WTC11 (cell line): Measurements from ENCODE around the gene HAX1. TPM values are rescaled to one million over a fixed set of nuclear protein-coding genes. Genes with fewer than 3 reads are reported as not detected.
A peak's percentile ranks its signal among the peaks of the same experiment; 100 is the strongest.

ENCODE experiments used
- ATAC-seq: fragments of 200-7000 bp; cut with Tn5 transposase; 2 replicates; pipeline ENCODE4 v1.10.0; 2021; ENCODE audit warnings: mild to moderate bottlenecking, moderate library complexity
- CTCF ChIA-PET: fragments of 300-600 bp; sonication (Branson Sonifier 250); formaldehyde crosslinking; loops from one replicate; lab custom pipeline; 2021; ENCODE audit warnings: antibody characterized with exemption; lab: Charles Lee
- POLR2A ChIA-PET: fragments of 350-600 bp; sonication (Branson Sonifier 250); formaldehyde crosslinking; loops from one replicate; lab custom pipeline; 2021; ENCODE audit warnings: antibody characterized with exemption; lab: Charles Lee
- DNase-seq: peaks from one replicate; pipeline ENCODE4 v3.0.0; 2021; ENCODE audit warnings: low spot score
- H3K27ac Mint-ChIP-seq: 2 replicates; pipeline ENCODE4 v1.8.0; 2021; ENCODE audit warnings: mixed read lengths
- H3K27me3 Mint-ChIP-seq: 2 replicates; pipeline ENCODE4 v1.8.0; 2021; ENCODE audit warnings: low read depth, mild to moderate bottlenecking, moderate library complexity, mixed read lengths
- H3K36me3 Mint-ChIP-seq: 2 replicates; pipeline ENCODE4 v1.8.0; 2021; ENCODE audit warnings: mixed read lengths
- H3K4me1 Mint-ChIP-seq: 2 replicates; pipeline ENCODE4 v1.8.0; 2022; ENCODE audit warnings: mixed read lengths
- H3K4me3 Mint-ChIP-seq: 2 replicates; pipeline ENCODE4 v1.8.0; 2021; ENCODE audit warnings: mild to moderate bottlenecking, moderate library complexity, mixed read lengths
- H3K9me3 Mint-ChIP-seq: 2 replicates; pipeline ENCODE4 v1.8.0; 2021; ENCODE audit warnings: mixed read lengths
- ATF2 ChIP-seq: sonication (generic); formaldehyde crosslinking; IDR thresholded peaks from 2 replicates; pipeline ENCODE4 v1.8.1; 2022; ENCODE audit warnings: low read depth, missing genetic modification reagents, borderline replicate concordance
- CDX4 ChIP-seq: fragments of 250-450 bp; sonication (Bioruptor Pico); IDR thresholded peaks from 2 replicates; pipeline ENCODE4 v1.9.0; 2021; ENCODE audit warnings: moderate library complexity, mild to moderate bottlenecking, inconsistent platforms, borderline replicate concordance
- E2F5 ChIP-seq: sonication (generic); formaldehyde crosslinking; IDR thresholded peaks from 2 replicates; pipeline ENCODE4 v1.8.1; 2022; ENCODE audit warnings: mild to moderate bottlenecking, moderate library complexity, missing genetic modification reagents
- ERG ChIP-seq: fragments of 250-450 bp; sonication (Bioruptor Pico); IDR thresholded peaks from 2 replicates; pipeline ENCODE4 v1.8.0; 2021; ENCODE audit warnings: mild to moderate bottlenecking
- FOXK1 ChIP-seq: sonication (generic); formaldehyde crosslinking; IDR thresholded peaks from 2 replicates; pipeline ENCODE4 v1.8.0; 2022; ENCODE audit warnings: mild to moderate bottlenecking, moderate library complexity, missing genetic modification reagents
- FOXP4 ChIP-seq: sonication (generic); formaldehyde crosslinking; IDR thresholded peaks from 2 replicates; pipeline ENCODE4 v1.8.0; 2022; ENCODE audit warnings: mild to moderate bottlenecking, missing genetic modification reagents
- GRHL2 ChIP-seq: fragments of 250-450 bp; sonication (Bioruptor Pico); IDR thresholded peaks from 2 replicates; pipeline ENCODE4 v1.8.0; 2022; ENCODE audit warnings: mild to moderate bottlenecking, moderate library complexity; ENCODE audit not compliant: insufficient replicate concordance, severe bottlenecking
- GTF2I ChIP-seq: fragments of 250-450 bp; sonication (Bioruptor Pico); conservative IDR thresholded peaks from 2 replicates; pipeline ENCODE4 v1.4.0; 2021; ENCODE audit warnings: mild to moderate bottlenecking
- IRF2 ChIP-seq: sonication (generic); formaldehyde crosslinking; IDR thresholded peaks from 2 replicates; pipeline ENCODE4 v1.8.0; 2022; ENCODE audit warnings: low read depth, missing genetic modification reagents, borderline replicate concordance
- MXD4 ChIP-seq: fragments of 250-450 bp; sonication (Bioruptor Pico); IDR thresholded peaks from 2 replicates; pipeline ENCODE4 v1.8.0; 2021; ENCODE audit warnings: mild to moderate bottlenecking, moderate library complexity, borderline replicate concordance
- NFATC4 ChIP-seq: fragments of 250-450 bp; sonication (Bioruptor Pico); IDR thresholded peaks from 2 replicates; pipeline ENCODE4 v1.9.0; 2021; ENCODE audit warnings: mild to moderate bottlenecking
- NR2C2 ChIP-seq: sonication (generic); formaldehyde crosslinking; IDR thresholded peaks from 2 replicates; pipeline ENCODE4 v1.8.0; 2022; ENCODE audit warnings: mild to moderate bottlenecking, missing genetic modification reagents
- RELA ChIP-seq: sonication (generic); formaldehyde crosslinking; IDR thresholded peaks from 2 replicates; pipeline ENCODE4 v1.8.1; 2022; ENCODE audit warnings: missing genetic modification reagents, mild to moderate bottlenecking, borderline replicate concordance
- RORB ChIP-seq: fragments of 250-450 bp; sonication (Bioruptor Pico); IDR thresholded peaks from 2 replicates; pipeline ENCODE4 v1.9.0; 2021; ENCODE audit warnings: mild to moderate bottlenecking
- SMAD3 ChIP-seq: sonication (generic); formaldehyde crosslinking; IDR thresholded peaks from 2 replicates; pipeline ENCODE4 v1.8.0; 2022; ENCODE audit warnings: missing genetic modification reagents, mild to moderate bottlenecking, borderline replicate concordance
- TCF7 ChIP-seq: sonication (generic); formaldehyde crosslinking; IDR thresholded peaks from 2 replicates; pipeline ENCODE4 v1.8.0; 2022; ENCODE audit warnings: mild to moderate bottlenecking, low read depth, missing genetic modification reagents, moderate library complexity
- TEAD1 ChIP-seq: sonication (generic); formaldehyde crosslinking; IDR thresholded peaks from 2 replicates; pipeline ENCODE4 v1.8.0; 2022; ENCODE audit warnings: mild to moderate bottlenecking, missing genetic modification reagents
- ZBTB21 ChIP-seq: sonication (generic); formaldehyde crosslinking; IDR thresholded peaks from 2 replicates; pipeline ENCODE4 v1.8.1; 2023; ENCODE audit warnings: mild to moderate bottlenecking, missing genetic modification reagents, borderline replicate concordance
- ZNF121 ChIP-seq: sonication (generic); formaldehyde crosslinking; IDR thresholded peaks from 2 replicates; pipeline ENCODE4 v1.8.0; 2023; ENCODE audit warnings: missing genetic modification reagents
- ZNF219 ChIP-seq: sonication (generic); formaldehyde crosslinking; IDR thresholded peaks from 2 replicates; pipeline ENCODE4 v1.8.0; 2023; ENCODE audit warnings: missing genetic modification reagents, mild to moderate bottlenecking, borderline replicate concordance
- ZNF232 ChIP-seq: sonication (generic); formaldehyde crosslinking; IDR thresholded peaks from 2 replicates; pipeline ENCODE4 v1.8.0; 2022; ENCODE audit warnings: mild to moderate bottlenecking, missing genetic modification reagents
- ZNF317 ChIP-seq: sonication (generic); formaldehyde crosslinking; IDR thresholded peaks from 2 replicates; pipeline ENCODE4 v1.8.1; 2023; ENCODE audit warnings: low read depth, mild to moderate bottlenecking, moderate library complexity, missing genetic modification reagents, borderline replicate concordance
- total RNA-seq: library from RNA; stranded (reverse); gene quantifications from 3 replicates; pipeline ENCODE4 v1.2.3, GENCODE V29; 2021

HAX1 gene
- total RNA-seq, 1 experiment from 2014 or later = 69.2 TPM

- no peak for TF ChIP-seq FOXP4 (CRISPR knock-in tag)
- no peak for TF ChIP-seq ATF2 (CRISPR knock-in tag)
- no peak for TF ChIP-seq SMAD3 (CRISPR knock-in tag)
- TF ChIP-seq FOXK1 (CRISPR knock-in tag) = no peak
- no peak for TF ChIP-seq GTF2I (CRISPR knock-in tag)
- TF ChIP-seq ZNF219 (CRISPR knock-in tag) = no peak
Observed at GRCh38 chr1:154290921-154291320, 18.5 kb downstream of the HAX1 start (continued).

- Mint-ChIP-seq H3K4me1 (no peaks in the 10 kb centered on the region), H3K36me3 (peaks cover 21% of the 10 kb centered on the region), H3K4me3 (no peak overlapping the region), H3K9me3 (peaks cover 27% of the 10 kb centered on the region), H3K27ac (no peak overlapping the region)
- POLR2A ChIA-PET = no interaction called here
- no peak for TF ChIP-seq ZBTB21 (CRISPR knock-in tag)
- TF ChIP-seq GRHL2 (CRISPR knock-in tag) = no peak
- TF ChIP-seq ZNF317 = peak; percentile 100
- no peak for TF ChIP-seq TCF7 (CRISPR knock-in tag)
- TF ChIP-seq ZNF121 = no peak
- TF ChIP-seq, all 79 proteins: peak for 1
- H3K27me3 Mint-ChIP-seq = peaks cover 12% of the 10 kb centered on the region; the same call in 1 of the 2 replicates
- CTCF ChIA-PET = interaction anchor here (1.0 to 2.6 kb wide), 3 partner anchors 31 to 96 kb away, joined by 3 to 8 read pairs (median 5); no protein-coding TSS in a partner anchor
- ATAC-seq = no peak
- DNase-seq = no peak
Observed at GRCh38 chr1:154295408-154296235, 23.2 kb downstream of the HAX1 start.

GRCh38 chr1:154301582-154301981, 29.2 kb downstream of the HAX1 start:
- no peak overlapping the region for H3K27ac Mint-ChIP-seq
- 0 out of 2 replicates have a peak, but pooled peaks cover 2% of the 10 kb centered on the region for H3K36me3 Mint-ChIP-seq
- ChIA-PET CTCF (interaction anchor here (0.6 to 1.5 kb wide), 3 partner anchors 23 to 31 kb away, joined by 3 to 4 read pairs (median 3); no protein-coding TSS in a partner anchor), POLR2A (interaction anchor here (0.6 kb wide), 1 partner anchor 25 kb away, joined by 3 read pairs; no protein-coding TSS in a partner anchor)
- H3K4me1 Mint-ChIP-seq = no peaks in the 10 kb centered on the region
- H3K4me3 Mint-ChIP-seq = no peak overlapping the region
- peaks cover 4% of the 10 kb centered on the region; the same call in 1 of the 2 replicates for H3K9me3 Mint-ChIP-seq
- ATAC-seq = no peak
- no peaks in the 10 kb centered on the region for H3K27me3 Mint-ChIP-seq
- no peak for DNase-seq
- TF ChIP-seq NFATC4 (CRISPR knock-in tag) = no peak
- TF ChIP-seq TCF7 (CRISPR knock-in tag) = no peak

- Mint-ChIP-seq H3K4me3 (no peak overlapping the region), H3K4me1 (no peaks in the 10 kb centered on the region), H3K36me3 (no peaks in the 10 kb centered on the region), H3K27me3 (no peaks in the 10 kb centered on the region; the same call in 1 of the 2 replicates), H3K27ac (no peak overlapping the region), H3K9me3 (peaks cover 14% of the 10 kb centered on the region; the same call in 1 of the 2 replicates)
- POLR2A ChIA-PET = no interaction called here
- no peak for ATAC-seq
- CTCF ChIA-PET = interaction anchor here (1.0 to 1.9 kb wide), 2 partner anchors 20 to 22 kb away, joined by 4 to 5 read pairs; partner anchors contain the start of gene ATP8B2
- DNase-seq = no peak
- TF ChIP-seq ERG (CRISPR knock-in tag) = no peak
- no peak for TF ChIP-seq CDX4 (CRISPR knock-in tag)
- TF ChIP-seq IRF2 (CRISPR knock-in tag) = no peak
- no peak for TF ChIP-seq TEAD1
- TF ChIP-seq E2F5 (CRISPR knock-in tag) = no peak
- no peak for TF ChIP-seq RORB (CRISPR knock-in tag)
- TF ChIP-seq NR2C2 (CRISPR knock-in tag) = no peak
- no peak for TF ChIP-seq MXD4 (CRISPR knock-in tag)
- no peak for TF ChIP-seq RELA (CRISPR knock-in tag)
- TF ChIP-seq ZNF232 (CRISPR knock-in tag) = no peak
Observed at GRCh38 chr1:154304664-154305337, 32.4 kb downstream of the HAX1 start.
